ENCODE data around the gene RNF144B.
"Not testable (repeated sequence)": the region's sequence is repeated elsewhere in the genome, so short reads cannot be mapped to it uniquely, and the experiment has no call there.

- TF ChIP-seq CTCF (IDR thresholded peaks at IDR 0.05; ENCODE audit: control extremely low read depth in 1 of 3, insufficient read depth in 1 of 3, low read depth in 1 of 3, low read length in 3 of 3); CREB1 (IDR thresholded peaks at IDR 0.05); EP300 (IDR thresholded peaks at IDR 0.05; ENCODE audit: borderline replicate concordance in 1 of 2, low read depth in 2 of 2, low read length in 2 of 2); GABPA (IDR thresholded peaks at IDR 0.05; ENCODE audit: borderline replicate concordance, insufficient read depth, low read length); RFX5 (IDR thresholded peaks at IDR 0.05; ENCODE audit: borderline replicate concordance, low read depth, low read length): not testable (repeated sequence)
Observed at GRCh38 chr6:18458086-18458485, 70.9 kb downstream of the RNF144B start.

Data from H1 (cell line).